DMS53 (cell line): ENCODE results near the gene FLG.
A peak's percentile ranks its signal among the peaks of the same experiment; 100 is the strongest.
"Not testable (repeated sequence)": the region's sequence is repeated elsewhere in the genome, so short reads cannot be mapped to it uniquely, and the experiment has no call there.

ENCODE experiments used
- DNase-seq: peaks from one replicate; lab custom pipeline; 2025; lab: John Stamatoyannopoulos, UW

FLG gene

GRCh38 chr1:152325111-152325510 lies at the start of gene FLG:
Gene FLG, minus strand, starts transcription at chr1:152325239. Its CDS starts 9,783 bp downstream, at chr1:152315456.
- no peak for DNase-seq

GRCh38 chr1:152374451-152374850 lies 49.4 kb upstream of the FLG start:
- no peak for DNase-seq

GRCh38 chr1:152372672-152373071 lies 47.6 kb upstream of the FLG start:
- no peak for DNase-seq

- no peak for DNase-seq
Measured at GRCh38 chr1:152367436-152367835, 42.4 kb upstream of the FLG start.

GRCh38 chr1:152359906-152360305 lies 34.9 kb upstream of the FLG start, which contains the start of gene FLG2:
Gene FLG2, minus strand, starts transcription at chr1:152360006. Its CDS starts 1,122 bp downstream, at chr1:152358884.
- peak; percentile 13 for DNase-seq

- no peak for DNase-seq
Measured at GRCh38 chr1:152356736-152357135, 31.7 kb upstream of the FLG start.

GRCh38 chr1:152349611-152350010 lies 24.6 kb upstream of the FLG start:
- no peak for DNase-seq

- DNase-seq = peak; percentile 49
Measured at GRCh38 chr1:152348447-152348846, 23.4 kb upstream of the FLG start.

- DNase-seq = peak; percentile 83
Measured at GRCh38 chr1:152347116-152347728, 22.2 kb upstream of the FLG start.

GRCh38 chr1:152344438-152344837 lies 19.4 kb upstream of the FLG start:
- no peak for DNase-seq

GRCh38 chr1:152343006-152343405 lies 18.0 kb upstream of the FLG start:
- DNase-seq = no peak

GRCh38 chr1:152335399-152335798 lies 10.4 kb upstream of the FLG start:
- no peak for DNase-seq

GRCh38 chr1:152328801-152329391 lies 3.9 kb upstream of the FLG start:
- DNase-seq = no peak

- DNase-seq = no peak
Measured at GRCh38 chr1:152313970-152314369, 11.1 kb downstream of the FLG start.

- DNase-seq = no peak
Measured at GRCh38 chr1:152313319-152313801, 11.7 kb downstream of the FLG start.

- DNase-seq = not testable (repeated sequence)
Measured at GRCh38 chr1:152312169-152312568, 12.9 kb downstream of the FLG start.

- no peak for DNase-seq
Measured at GRCh38 chr1:152309955-152310354, 15.1 kb downstream of the FLG start.

- not testable (repeated sequence) for DNase-seq
Measured at GRCh38 chr1:152309320-152309901, 15.6 kb downstream of the FLG start.

- not testable (repeated sequence) for DNase-seq
Measured at GRCh38 chr1:152308758-152309157, 16.3 kb downstream of the FLG start.

GRCh38 chr1:152307970-152308369 lies 17.1 kb downstream of the FLG start:
- not testable (repeated sequence) for DNase-seq

- not testable (repeated sequence) for DNase-seq
Measured at GRCh38 chr1:152306123-152306522, 18.9 kb downstream of the FLG start.

GRCh38 chr1:152304773-152305172 lies 20.3 kb downstream of the FLG start:
- not testable (repeated sequence) for DNase-seq
